Measurements from ENCODE around the gene LHFPL3.

DNA sequence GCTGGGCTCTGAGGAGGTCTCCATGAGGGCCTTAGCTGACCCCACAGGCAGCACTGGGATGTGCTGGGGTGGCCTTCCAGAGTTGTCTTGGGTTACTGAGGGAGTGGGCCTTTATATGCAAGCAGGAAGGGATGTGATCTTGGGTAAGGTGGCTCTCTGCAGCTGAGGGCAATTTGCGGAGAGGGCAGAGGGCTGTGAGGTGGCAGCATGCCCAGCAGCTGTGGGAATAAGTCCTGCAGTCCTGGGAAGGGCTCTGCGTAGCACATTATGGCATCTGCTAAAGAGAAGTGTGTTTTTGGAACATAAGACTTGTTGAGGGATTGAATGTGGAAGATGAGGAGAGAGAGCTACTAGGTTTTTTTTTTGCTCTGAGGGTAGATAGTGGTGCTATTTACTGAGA lies 586.0 kb downstream of the LHFPL3 start:
- TF ChIP-seq, protein P1, sequence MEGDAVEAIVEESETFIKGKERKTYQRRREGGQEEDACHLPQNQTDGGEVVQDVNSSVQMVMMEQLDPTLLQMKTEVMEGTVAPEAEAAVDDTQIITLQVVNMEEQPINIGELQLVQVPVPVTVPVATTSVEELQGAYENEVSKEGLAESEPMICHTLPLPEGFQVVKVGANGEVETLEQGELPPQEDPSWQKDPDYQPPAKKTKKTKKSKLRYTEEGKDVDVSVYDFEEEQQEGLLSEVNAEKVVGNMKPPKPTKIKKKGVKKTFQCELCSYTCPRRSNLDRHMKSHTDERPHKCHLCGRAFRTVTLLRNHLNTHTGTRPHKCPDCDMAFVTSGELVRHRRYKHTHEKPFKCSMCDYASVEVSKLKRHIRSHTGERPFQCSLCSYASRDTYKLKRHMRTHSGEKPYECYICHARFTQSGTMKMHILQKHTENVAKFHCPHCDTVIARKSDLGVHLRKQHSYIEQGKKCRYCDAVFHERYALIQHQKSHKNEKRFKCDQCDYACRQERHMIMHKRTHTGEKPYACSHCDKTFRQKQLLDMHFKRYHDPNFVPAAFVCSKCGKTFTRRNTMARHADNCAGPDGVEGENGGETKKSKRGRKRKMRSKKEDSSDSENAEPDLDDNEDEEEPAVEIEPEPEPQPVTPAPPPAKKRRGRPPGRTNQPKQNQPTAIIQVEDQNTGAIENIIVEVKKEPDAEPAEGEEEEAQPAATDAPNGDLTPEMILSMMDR (IDR thresholded peaks at IDR 0.05), result no peak
- TF ChIP-seq, protein P2, sequence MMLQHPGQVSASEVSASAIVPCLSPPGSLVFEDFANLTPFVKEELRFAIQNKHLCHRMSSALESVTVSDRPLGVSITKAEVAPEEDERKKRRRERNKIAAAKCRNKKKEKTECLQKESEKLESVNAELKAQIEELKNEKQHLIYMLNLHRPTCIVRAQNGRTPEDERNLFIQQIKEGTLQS (CRISPR knock-in tag; conservative IDR thresholded peaks at IDR 0.05), result no peak
- no peak for TF ChIP-seq EMX1 (CRISPR knock-in tag; IDR thresholded peaks at IDR 0.05)
- TF ChIP-seq ATF1 (CRISPR knock-in tag; IDR thresholded peaks at IDR 0.05), result no peak
- TF ChIP-seq, protein P3, sequence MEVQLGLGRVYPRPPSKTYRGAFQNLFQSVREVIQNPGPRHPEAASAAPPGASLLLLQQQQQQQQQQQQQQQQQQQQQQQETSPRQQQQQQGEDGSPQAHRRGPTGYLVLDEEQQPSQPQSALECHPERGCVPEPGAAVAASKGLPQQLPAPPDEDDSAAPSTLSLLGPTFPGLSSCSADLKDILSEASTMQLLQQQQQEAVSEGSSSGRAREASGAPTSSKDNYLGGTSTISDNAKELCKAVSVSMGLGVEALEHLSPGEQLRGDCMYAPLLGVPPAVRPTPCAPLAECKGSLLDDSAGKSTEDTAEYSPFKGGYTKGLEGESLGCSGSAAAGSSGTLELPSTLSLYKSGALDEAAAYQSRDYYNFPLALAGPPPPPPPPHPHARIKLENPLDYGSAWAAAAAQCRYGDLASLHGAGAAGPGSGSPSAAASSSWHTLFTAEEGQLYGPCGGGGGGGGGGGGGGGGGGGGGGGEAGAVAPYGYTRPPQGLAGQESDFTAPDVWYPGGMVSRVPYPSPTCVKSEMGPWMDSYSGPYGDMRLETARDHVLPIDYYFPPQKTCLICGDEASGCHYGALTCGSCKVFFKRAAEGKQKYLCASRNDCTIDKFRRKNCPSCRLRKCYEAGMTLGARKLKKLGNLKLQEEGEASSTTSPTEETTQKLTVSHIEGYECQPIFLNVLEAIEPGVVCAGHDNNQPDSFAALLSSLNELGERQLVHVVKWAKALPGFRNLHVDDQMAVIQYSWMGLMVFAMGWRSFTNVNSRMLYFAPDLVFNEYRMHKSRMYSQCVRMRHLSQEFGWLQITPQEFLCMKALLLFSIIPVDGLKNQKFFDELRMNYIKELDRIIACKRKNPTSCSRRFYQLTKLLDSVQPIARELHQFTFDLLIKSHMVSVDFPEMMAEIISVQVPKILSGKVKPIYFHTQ (CRISPR knock-in tag; IDR thresholded peaks at IDR 0.05), result no peak
- no peak for TF ChIP-seq SP1 (CRISPR knock-in tag; conservative IDR thresholded peaks at IDR 0.05)
- no peak for TF ChIP-seq ZNF263 (CRISPR knock-in tag; IDR thresholded peaks at IDR 0.05; ENCODE audit: low read depth)
- no peak for TF ChIP-seq IRF2 (CRISPR knock-in tag; IDR thresholded peaks at IDR 0.05; ENCODE audit: borderline replicate concordance, low read depth)
- no peak for TF ChIP-seq CREB1 (CRISPR knock-in tag; IDR thresholded peaks at IDR 0.05)
- TF ChIP-seq CREM (CRISPR knock-in tag; IDR thresholded peaks at IDR 0.05), result no peak
- TF ChIP-seq, protein P4, sequence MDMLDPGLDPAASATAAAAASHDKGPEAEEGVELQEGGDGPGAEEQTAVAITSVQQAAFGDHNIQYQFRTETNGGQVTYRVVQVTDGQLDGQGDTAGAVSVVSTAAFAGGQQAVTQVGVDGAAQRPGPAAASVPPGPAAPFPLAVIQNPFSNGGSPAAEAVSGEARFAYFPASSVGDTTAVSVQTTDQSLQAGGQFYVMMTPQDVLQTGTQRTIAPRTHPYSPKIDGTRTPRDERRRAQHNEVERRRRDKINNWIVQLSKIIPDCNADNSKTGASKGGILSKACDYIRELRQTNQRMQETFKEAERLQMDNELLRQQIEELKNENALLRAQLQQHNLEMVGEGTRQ (CRISPR knock-in tag; IDR thresholded peaks at IDR 0.05), result no peak

Measured in WTC11 (cell line).